GM18505 (cell line): ENCODE measurements around the gene TPM2.

Experiments
- ATAC-seq: cut with Tn5 transposase; IDR thresholded peaks from one replicate; pipeline ENCODE4 v1.9.1; 2021; ENCODE audit not compliant: unreplicated experiment
- POLR2A ChIP-seq: IDR thresholded peaks from 4 replicates; pipeline ENCODE4 v1.6.1; 2011; ENCODE audit warnings: borderline replicate concordance; ENCODE audit not compliant: insufficient read depth, insufficient read length; ENCODE audit errors: extremely low read depth

The TPM2 gene

DNA sequence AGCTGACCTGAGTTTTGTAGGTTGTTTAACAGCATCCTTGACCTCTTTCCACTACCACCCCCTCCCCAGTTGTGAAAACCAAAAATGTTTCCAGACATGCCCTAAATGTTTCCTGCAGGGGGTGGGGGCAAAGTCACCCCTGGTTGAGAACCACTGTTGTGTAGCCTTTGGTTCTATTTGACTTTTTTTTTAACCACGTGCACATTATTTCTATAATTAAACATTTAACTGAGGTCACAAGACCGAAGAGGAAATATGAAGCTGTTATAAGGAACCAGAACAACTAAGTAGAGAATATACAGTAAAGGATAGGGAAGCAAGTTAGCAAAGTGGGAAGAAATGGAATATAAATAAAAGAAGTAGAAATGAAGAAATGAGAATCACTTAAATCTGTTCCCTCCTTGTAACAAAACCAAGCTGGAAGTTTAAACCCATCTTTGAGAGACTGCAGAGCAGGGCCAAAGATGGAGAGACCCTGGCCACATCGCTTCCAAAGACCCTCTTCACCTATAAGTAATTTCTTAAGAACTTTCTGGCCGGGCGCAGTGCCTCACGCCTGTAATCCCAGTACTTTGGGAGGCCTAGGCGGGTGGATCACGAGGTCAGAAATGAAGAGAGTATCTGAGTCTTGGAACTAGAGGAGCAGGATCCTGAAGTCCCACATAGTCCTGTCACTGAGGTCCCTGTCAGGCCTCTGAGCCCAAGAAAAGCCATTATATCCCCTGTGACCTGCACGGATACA, 53.4 kb downstream of the TPM2 start:
- ATAC-seq: no peak
- TF ChIP-seq POLR2A: no peak

DNA sequence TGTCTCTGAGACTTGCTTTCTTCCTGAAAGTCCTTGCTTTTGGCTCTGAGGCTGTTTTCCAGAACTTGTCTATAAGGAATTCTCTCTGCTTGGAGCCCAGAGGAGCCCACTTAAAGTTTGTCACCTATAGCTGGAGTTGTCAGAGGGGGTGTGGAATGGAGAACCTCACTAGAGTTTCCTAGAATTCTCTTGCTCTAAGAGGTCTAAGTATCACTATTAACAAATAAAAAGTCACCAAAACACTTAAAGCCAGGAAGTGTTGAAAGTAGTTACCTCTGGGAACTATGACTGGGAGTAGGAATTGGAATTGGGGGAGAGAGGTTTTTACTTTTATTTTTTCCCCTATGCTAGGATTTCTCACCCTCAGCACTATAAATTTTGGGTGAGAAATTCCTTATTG, 54.0 kb downstream of the TPM2 start:
- ATAC-seq: no peak
- no peak for TF ChIP-seq POLR2A
